H9 (cell line): ENCODE results near the gene RERG. TPM values are rescaled to one million over a fixed set of nuclear protein-coding genes. Genes with fewer than 3 reads are reported as not detected.

ENCODE experiments used
- DNase-seq: peaks from one replicate; pipeline ENCODE4 v3.0.0-alpha.2; 2017
- H2AFZ ChIP-seq: one replicate; pipeline ENCODE4 v1.6.1; 2013; ENCODE audit warnings: mild to moderate bottlenecking, low read length, control low read depth, moderate library complexity
- H2AK5ac ChIP-seq: 2 replicates; pipeline ENCODE4 v1.6.1; 2013; ENCODE audit warnings: low read length, control low read depth, mixed read lengths; ENCODE audit not compliant: insufficient read length
- H2BK120ac ChIP-seq: one replicate; pipeline ENCODE4 v1.6.1; 2013; ENCODE audit warnings: low read depth, mild to moderate bottlenecking, low read length, control low read depth, inconsistent platforms; ENCODE audit not compliant: poor library complexity, severe bottlenecking
- H2BK12ac ChIP-seq: 2 replicates; pipeline ENCODE4 v1.6.1; 2013; ENCODE audit warnings: low read length, control low read depth, mixed read lengths, low read depth; ENCODE audit not compliant: insufficient read length
- H2BK15ac ChIP-seq: 2 replicates; pipeline ENCODE4 v1.6.1; 2013; ENCODE audit warnings: low read depth, low read length, control low read depth
- H2BK20ac ChIP-seq: one replicate; pipeline ENCODE4 v1.6.1; 2013; ENCODE audit warnings: low read depth, mild to moderate bottlenecking, low read length, control low read depth, inconsistent platforms; ENCODE audit not compliant: poor library complexity, severe bottlenecking
- H2BK5ac ChIP-seq: 2 replicates; pipeline ENCODE4 v1.6.1; 2013; ENCODE audit warnings: low read length, control low read depth, mixed read lengths; ENCODE audit not compliant: insufficient read length
- H3K14ac ChIP-seq: 2 replicates; pipeline ENCODE4 v1.6.1; 2013; ENCODE audit warnings: low read length, control low read depth; ENCODE audit not compliant: insufficient read depth
- H3K18ac ChIP-seq: 2 replicates; pipeline ENCODE4 v1.6.1; 2013; ENCODE audit warnings: low read depth, mild to moderate bottlenecking, mixed read lengths, low read length, control low read depth; ENCODE audit not compliant: insufficient read length
- H3K23ac ChIP-seq: 2 replicates; pipeline ENCODE4 v1.6.1; 2013; ENCODE audit warnings: low read length, control low read depth, mixed read lengths, low read depth; ENCODE audit not compliant: insufficient read length
- H3K23me2 ChIP-seq: 2 replicates; pipeline ENCODE4 v1.6.1; 2013; ENCODE audit warnings: low read depth, mild to moderate bottlenecking, mixed read lengths, low read length, control low read depth; ENCODE audit not compliant: insufficient read length, poor library complexity, severe bottlenecking
- H3K27ac ChIP-seq: 2 replicates; pipeline ENCODE4 v1.5.1; 2013; ENCODE audit warnings: low read length, control low read depth, mixed read lengths, low read depth; ENCODE audit not compliant: insufficient read length
- H3K27me3 ChIP-seq: 2 replicates; pipeline ENCODE4 v1.6.1; 2013; ENCODE audit warnings: low read length, control low read depth, inconsistent platforms; ENCODE audit not compliant: insufficient read depth
- H3K4ac ChIP-seq: 2 replicates; pipeline ENCODE4 v1.6.1; 2013; ENCODE audit warnings: low read depth, mild to moderate bottlenecking, control low read depth, inconsistent platforms, low read length, moderate library complexity
- H3K4me1 ChIP-seq: 2 replicates; pipeline ENCODE4 v1.6.1; 2013; ENCODE audit warnings: low read length, control low read depth, inconsistent platforms; ENCODE audit not compliant: insufficient read depth
- H3K4me2 ChIP-seq: 2 replicates; pipeline ENCODE4 v1.6.1; 2013; ENCODE audit warnings: low read length, control low read depth, mixed read lengths; ENCODE audit not compliant: insufficient read length, insufficient read depth
- H3K56ac ChIP-seq: 2 replicates; pipeline ENCODE4 v1.6.1; 2013; ENCODE audit warnings: low read depth, mild to moderate bottlenecking, mixed read lengths, low read length, control low read depth; ENCODE audit not compliant: insufficient read length
- H3K79me1 ChIP-seq: 2 replicates; pipeline ENCODE4 v1.6.1; 2013; ENCODE audit warnings: low read depth, mild to moderate bottlenecking, moderate library complexity, low read length, control low read depth, inconsistent platforms; ENCODE audit not compliant: insufficient read depth, poor library complexity, severe bottlenecking
- H3K79me2 ChIP-seq: 2 replicates; pipeline ENCODE4 v1.6.1; 2013; ENCODE audit warnings: low read length, control low read depth, inconsistent platforms; ENCODE audit not compliant: insufficient read depth
- H3K9ac ChIP-seq: 2 replicates; pipeline ENCODE4 v1.6.1; 2013; ENCODE audit warnings: low read length, control low read depth, mixed read lengths; ENCODE audit not compliant: insufficient read length; ENCODE audit errors: extremely low read depth
- H3K9me3 ChIP-seq: one replicate; pipeline ENCODE4 v1.6.1; 2013; ENCODE audit warnings: low read depth, low read length, inconsistent platforms; ENCODE audit not compliant: control insufficient read depth
- H3T11ph ChIP-seq: one replicate; pipeline ENCODE4 v1.6.1; 2013; ENCODE audit warnings: mild to moderate bottlenecking, low read length, control low read depth, inconsistent platforms
- H4K20me1 ChIP-seq: one replicate; pipeline ENCODE4 v1.6.1; 2013; ENCODE audit not compliant: control insufficient read depth, insufficient read length, insufficient read depth
- H4K5ac ChIP-seq: 2 replicates; pipeline ENCODE4 v1.6.1; 2013; ENCODE audit warnings: low read depth, mild to moderate bottlenecking, mixed read lengths, low read length, control low read depth; ENCODE audit not compliant: insufficient read length
- H4K8ac ChIP-seq: replicated peaks from 2 replicates; pipeline ENCODE4 v1.6.1; 2013; ENCODE audit warnings: low read length, control low read depth, mixed read lengths, low read depth; ENCODE audit not compliant: insufficient read length
- H4K91ac ChIP-seq: 2 replicates; pipeline ENCODE4 v1.6.1; 2013; ENCODE audit warnings: low read depth, mild to moderate bottlenecking, moderate library complexity, mixed read lengths, low read length, control low read depth; ENCODE audit not compliant: insufficient read length
- H3K27ac Mint-ChIP-seq, 3 experiments: 2 replicates in 2 of 3; 3 replicates in 1 of 3; pipeline ENCODE4 v1.8.0; 2020 to 2021; ENCODE audit warnings: mixed read lengths in 3 of 3, mild to moderate bottlenecking in 1 of 3, moderate library complexity in 1 of 3
- H3K27me3 Mint-ChIP-seq: 2 replicates; pipeline ENCODE4 v1.8.0; 2021; ENCODE audit warnings: low read depth, mild to moderate bottlenecking, moderate library complexity, mixed read lengths
- H3K36me3 Mint-ChIP-seq, 3 experiments: 2 replicates in 2 of 3; 3 replicates in 1 of 3; pipeline ENCODE4 v1.8.0; 2020 to 2021; ENCODE audit warnings: low read depth in 3 of 3, mixed read lengths in 3 of 3; ENCODE audit not compliant: insufficient read depth in 1 of 3
- H3K4me1 Mint-ChIP-seq, 2 experiments: 2 replicates each; pipeline ENCODE4 v1.8.0; 2020; ENCODE audit warnings: mixed read lengths in 2 of 2
- H3K4me3 Mint-ChIP-seq, 2 experiments: 2 replicates in 1 of 2; 3 replicates in 1 of 2; pipeline ENCODE4 v1.8.0; 2020 to 2021; ENCODE audit warnings: mild to moderate bottlenecking in 2 of 2, mixed read lengths in 2 of 2, moderate library complexity in 1 of 2
- H3K9me3 Mint-ChIP-seq, 2 experiments: 2 replicates in 1 of 2; 3 replicates in 1 of 2; pipeline ENCODE4 v1.8.0; 2020; ENCODE audit warnings: mild to moderate bottlenecking in 2 of 2, mixed read lengths in 2 of 2, moderate library complexity in 1 of 2
- WGBS: extraction: QIAGEN DNeasy Blood & Tissue Kit; methylation state at CpG from one replicate; pipeline ENCODE4 v1.1.7; 2013; ENCODE audit warnings: missing lambda C conversion rate, low lambda C conversion rate, mixed read lengths; ENCODE audit not compliant: insufficient read length; ENCODE audit errors: extremely low coverage; 5-methylcytosine and 5-hydroxymethylcytosine counted together
- total RNA-seq: library from RNA; stranded (reverse); gene quantifications from 2 replicates; pipeline ENCODE4 v1.2.1, GENCODE V29; 2021
- TF ChIP-seq, protein P1 (sequence below): fragments of 200-600 bp; sonication (generic); conservative IDR thresholded peaks from 3 replicates; pipeline ENCODE4 v1.8.0; 2021; ENCODE audit warnings: antibody characterized with exemption, mild to moderate bottlenecking

RERG gene
- total RNA-seq, 1 experiment from 2014 or later, result not detected

DNA sequence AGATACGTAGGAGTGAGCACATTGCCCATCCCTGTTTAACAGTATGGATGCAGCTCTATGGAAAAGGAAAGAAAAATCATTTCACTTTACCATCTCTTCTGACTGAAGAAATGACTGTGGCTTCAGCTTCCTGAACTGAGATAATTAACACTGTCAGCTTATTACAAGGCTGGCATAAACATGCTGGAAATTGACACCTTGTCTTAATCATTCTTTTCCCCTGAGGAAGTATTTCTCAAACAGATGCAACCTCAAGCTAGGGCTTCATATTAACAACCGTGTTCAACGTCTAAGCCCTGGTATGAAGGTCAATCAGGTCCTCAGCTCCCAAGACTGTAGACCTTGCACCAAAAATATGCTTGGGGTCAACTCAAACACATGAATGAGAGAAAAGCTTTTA is 25.0 kb downstream of the RERG start:
- H4K5ac ChIP-seq, result no peak overlapping the region
- H3K27me3 Mint-ChIP-seq, result no peaks in the 10 kb centered on the region
- H3K27ac ChIP-seq, result no peak overlapping the region
- H2AFZ ChIP-seq, result no peak overlapping the region
- H2BK15ac ChIP-seq, result no peak overlapping the region
- no peaks in the 10 kb centered on the region for H3K27me3 ChIP-seq
- H3K14ac ChIP-seq, result no peak overlapping the region
- H4K8ac ChIP-seq, result no peak overlapping the region
- WGBS, result no CpG with 5 or more reads among the region's 3 CpGs
- H3K36me3 Mint-ChIP-seq, result no peaks in the 10 kb centered on the region
- H3K23ac ChIP-seq, result no peak overlapping the region
- no peak overlapping the region for H4K91ac ChIP-seq
- H3K9me3 ChIP-seq, result no peaks in the 10 kb centered on the region
- no peak for DNase-seq
- no peaks in the 10 kb centered on the region for H3K4me1 Mint-ChIP-seq
- H2BK20ac ChIP-seq, result no peak overlapping the region
- TF ChIP-seq, protein P1, sequence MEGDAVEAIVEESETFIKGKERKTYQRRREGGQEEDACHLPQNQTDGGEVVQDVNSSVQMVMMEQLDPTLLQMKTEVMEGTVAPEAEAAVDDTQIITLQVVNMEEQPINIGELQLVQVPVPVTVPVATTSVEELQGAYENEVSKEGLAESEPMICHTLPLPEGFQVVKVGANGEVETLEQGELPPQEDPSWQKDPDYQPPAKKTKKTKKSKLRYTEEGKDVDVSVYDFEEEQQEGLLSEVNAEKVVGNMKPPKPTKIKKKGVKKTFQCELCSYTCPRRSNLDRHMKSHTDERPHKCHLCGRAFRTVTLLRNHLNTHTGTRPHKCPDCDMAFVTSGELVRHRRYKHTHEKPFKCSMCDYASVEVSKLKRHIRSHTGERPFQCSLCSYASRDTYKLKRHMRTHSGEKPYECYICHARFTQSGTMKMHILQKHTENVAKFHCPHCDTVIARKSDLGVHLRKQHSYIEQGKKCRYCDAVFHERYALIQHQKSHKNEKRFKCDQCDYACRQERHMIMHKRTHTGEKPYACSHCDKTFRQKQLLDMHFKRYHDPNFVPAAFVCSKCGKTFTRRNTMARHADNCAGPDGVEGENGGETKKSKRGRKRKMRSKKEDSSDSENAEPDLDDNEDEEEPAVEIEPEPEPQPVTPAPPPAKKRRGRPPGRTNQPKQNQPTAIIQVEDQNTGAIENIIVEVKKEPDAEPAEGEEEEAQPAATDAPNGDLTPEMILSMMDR, result no peak
- no peak overlapping the region for H3T11ph ChIP-seq
- no peak overlapping the region for H2AK5ac ChIP-seq
- H2BK120ac ChIP-seq, result no peak overlapping the region
- H3K27ac Mint-ChIP-seq, result no peak overlapping the region
- H3K79me1 ChIP-seq, result no peaks in the 10 kb centered on the region
- no peak overlapping the region for H3K18ac ChIP-seq
- H2BK12ac ChIP-seq, result no peak overlapping the region
- no peaks in the 10 kb centered on the region for H3K79me2 ChIP-seq
- no peaks in the 10 kb centered on the region for H3K4me1 ChIP-seq
- H2BK5ac ChIP-seq, result no peak overlapping the region
- no peak overlapping the region for H3K9ac ChIP-seq
- H3K4me3 Mint-ChIP-seq, result no peak overlapping the region
- no peaks in the 10 kb centered on the region for H3K23me2 ChIP-seq
- H3K9me3 Mint-ChIP-seq, result no peaks in the 10 kb centered on the region; a peak in 1 of 5 replicates
- no peak overlapping the region for H3K4me2 ChIP-seq
- H3K56ac ChIP-seq, result no peak overlapping the region
- H3K4ac ChIP-seq, result no peak overlapping the region
- no peaks in the 10 kb centered on the region for H4K20me1 ChIP-seq
